ENCODE measurements around the gene NR2C2. TPM values are rescaled to one million over a fixed set of nuclear protein-coding genes. Genes with fewer than 3 reads are reported as not detected.

NR2C2 gene
- total RNA-seq, 4 donors from 2014 or later = 36.4 to 43.9 (median 40.8) TPM

GRCh38 chr3:15094187-15094875 lies 146.9 kb downstream of the NR2C2 start:
- WGBS = 82% methylated on average over 5 of the region's 5 CpGs
- Histone ChIP-seq H3K4me1 (peaks cover 11 to 21% (median 15%) of the 10 kb centered on the region in 4 donors), H3K9me3 (no peaks in the 10 kb centered on the region), H3K4me3 (no peak overlapping the region), H3K27me3 (no peaks in the 10 kb centered on the region), H3K36me3 (peaks cover 35 to 67% (median 55%) of the 10 kb centered on the region in 4 donors), H3K27ac (replicated peaks in 1 of 4) (no peak overlapping the region)
- no peak for TF ChIP-seq CTCF (IDR thresholded peaks at IDR 0.05)
- TF ChIP-seq POLR2A (IDR thresholded peaks at IDR 0.05; ENCODE audit: low read depth) = no peak
- TF ChIP-seq EP300 (IDR thresholded peaks at IDR 0.05) = no peak
- TF ChIP-seq POLR2AphosphoS5 (IDR thresholded peaks at IDR 0.05) = no peak
- DNase-seq (ENCODE audit: extremely low spot score) = no peak
- intact Hi-C loops (cut with DNase I) = loop anchor here (10.0 kb wide), 1 partner anchor 440 kb away; the partner anchor contains the start of gene CCDC174

- 72% methylated on average over 3 of the region's 3 CpGs for WGBS
- Histone ChIP-seq H3K27ac (replicated peaks in 1 of 4) (no peak overlapping the region), H3K9me3 (no peaks in the 10 kb centered on the region), H3K27me3 (no peaks in the 10 kb centered on the region), H3K36me3 (peaks cover 29 to 53% (median 43%) of the 10 kb centered on the region in 4 donors), H3K4me3 (no peak overlapping the region), H3K4me1 (peaks cover 19 to 30% (median 23%) of the 10 kb centered on the region in 4 donors)
- intact Hi-C loops (cut with DNase I) = loop anchor here (10.0 kb wide), 1 partner anchor 441 kb away; the partner anchor contains the start of gene CCDC174
- DNase-seq (ENCODE audit: extremely low spot score) = no peak
- TF ChIP-seq EP300 (IDR thresholded peaks at IDR 0.05) (no peak), POLR2A (IDR thresholded peaks at IDR 0.05; ENCODE audit: low read depth) (no peak), CTCF (IDR thresholded peaks at IDR 0.05) (no peak), POLR2AphosphoS5 (IDR thresholded peaks at IDR 0.05) (no peak)
Observed at GRCh38 chr3:15096046-15096445, 148.7 kb downstream of the NR2C2 start.

- DNase-seq (ENCODE audit: extremely low spot score) = no peak
- Histone ChIP-seq H3K4me3 (peak overlapping the region; percentile 83 to 94 (median 88)), H3K9me3 (no peaks in the 10 kb centered on the region), H3K36me3 (peaks cover 29 to 35% (median 32%) of the 10 kb centered on the region in 4 donors), H3K27me3 (no peaks in the 10 kb centered on the region), H3K4me1 (peaks cover 25 to 42% (median 36%) of the 10 kb centered on the region in 4 donors), H3K27ac (replicated peaks in 1 of 4) (peak overlapping the region in 2 of 4 donors; percentile 87 to 88)
- intact Hi-C loops (cut with DNase I) = loop anchor here (10.0 kb wide), 1 partner anchor 443 kb away; the partner anchor contains the start of gene CCDC174
- TF ChIP-seq CTCF (IDR thresholded peaks at IDR 0.05) (no peak), POLR2AphosphoS5 (IDR thresholded peaks at IDR 0.05) (no peak), EP300 (IDR thresholded peaks at IDR 0.05) (no peak), POLR2A (IDR thresholded peaks at IDR 0.05; ENCODE audit: low read depth) (no peak)
- WGBS = 52% methylated on average over 6 of the region's 6 CpGs
Observed at GRCh38 chr3:15097891-15098290, 150.5 kb downstream of the NR2C2 start.

Other genes with a start within 250 kb of the NR2C2 start
- 10 to 100 TPM; 15.4 to 21.1 (median 16.1) TPM for gene FGD5, start 128.6 kb upstream of the NR2C2 start, total RNA-seq
- gene MRPS25, start 117.7 kb downstream of the NR2C2 start, total RNA-seq = 10 to 100 TPM; 17.6 to 32.3 (median 23.6) TPM
- gene RBSN, start 151.6 kb downstream of the NR2C2 start, total RNA-seq = 10 to 100 TPM; 31.6 to 45.7 (median 39.0) TPM

All from esophagus muscularis mucosa (tissue), 4 donors.